GM12878 (cell line): ENCODE results near the gene CD86. TPM values are rescaled to one million over a fixed set of nuclear protein-coding genes. Genes with fewer than 3 reads are reported as not detected.

Source experiments
- ATAC-seq: fragments of 200-7000 bp; cut with Tn5 transposase; 3 replicates; pipeline ENCODE4 v1.9.1; 2020; ENCODE audit warnings: mild to moderate bottlenecking, moderate library complexity
- BruUV-seq: library from RNA; stranded (reverse); fragments of 400-500 nt; replicated peaks from 2 replicates; lab custom pipeline; 2021; lab: Mats Ljungman, UMichigan
- CTCF ChIA-PET: fragments of 300-600 bp; sonication (Branson Sonifier 250); formaldehyde crosslinking; extraction: SDS; loops from one replicate; lab custom pipeline; 2021; ENCODE audit warnings: inconsistent platforms; lab: Yijun Ruan, JAX
- POLR2A ChIA-PET: fragments of 350-600 bp; formaldehyde crosslinking; extraction: SDS; loops from one replicate; lab custom pipeline; 2021; ENCODE audit warnings: inconsistent platforms; lab: Charles Lee
- RAD21 ChIA-PET: fragments of 300-600 bp; sonication (Branson Sonifier 250); formaldehyde crosslinking; loops from one replicate; lab custom pipeline; 2023; ENCODE audit warnings: antibody characterized with exemption; ENCODE audit not compliant: unreplicated experiment; lab: Charles Lee
- SMC1A ChIA-PET: fragments of 300-600 bp; sonication (Branson Sonifier 250); formaldehyde crosslinking; loops from one replicate; lab custom pipeline; 2023; ENCODE audit not compliant: unreplicated experiment, uncharacterized antibody; lab: Charles Lee
- DNase-seq: peaks from one replicate; pipeline ENCODE4 v3.0.0-alpha.2; 2011; ENCODE audit warnings: low read depth, low spot score
- FAIRE-seq: peaks from 3 replicates; lab custom pipeline; 2011; peaks lifted over from hg19 to GRCh38; lab: Jason Lieb, UNC
- H2AFZ ChIP-seq: 2 replicates; pipeline ENCODE4 v1.6.0; 2011; ENCODE audit warnings: low read depth, low read length, control low read depth; ENCODE audit not compliant: control insufficient read depth
- H3K27ac ChIP-seq: 2 replicates; pipeline ENCODE4 v1.5.1; 2011; ENCODE audit warnings: control low read depth; ENCODE audit not compliant: control insufficient read depth, insufficient read depth
- H3K27me3 ChIP-seq, 2 experiments: replicated peaks in 1 of 2; 2 replicates each; pipeline versions ENCODE4 v1.6.0 to v1.6.1; 2011; ENCODE audit warnings: low read length in 1 of 2; ENCODE audit not compliant: control insufficient read depth in 2 of 2, insufficient read depth in 2 of 2
- H3K36me3 ChIP-seq, 2 experiments: 2 replicates each; pipeline ENCODE4 v1.5.1; 2011; ENCODE audit warnings: low read length in 1 of 2; ENCODE audit not compliant: control insufficient read depth in 2 of 2, insufficient read depth in 2 of 2
- H3K4me1 ChIP-seq: 2 replicates; pipeline ENCODE4 v1.6.1; 2011; ENCODE audit warnings: mild to moderate bottlenecking, low read length, moderate library complexity, mixed read lengths; ENCODE audit not compliant: control insufficient read depth, insufficient read depth
- H3K4me2 ChIP-seq: 2 replicates; pipeline ENCODE4 v1.6.0; 2011; ENCODE audit warnings: control low read depth; ENCODE audit not compliant: control insufficient read depth, insufficient read depth
- H3K4me3 ChIP-seq: fragments of 200-600 bp; sonication (generic); 2 replicates; pipeline ENCODE4 v1.5.1; 2016
- H3K79me2 ChIP-seq: 2 replicates; pipeline ENCODE4 v1.6.0; 2011; ENCODE audit warnings: low read length; ENCODE audit not compliant: control insufficient read depth, insufficient read depth
- H3K9ac ChIP-seq: 2 replicates; pipeline ENCODE4 v1.8.0; 2011; ENCODE audit warnings: low read length, control low read depth, mixed read lengths; ENCODE audit not compliant: control insufficient read depth, insufficient read depth
- H3K9me3 ChIP-seq: replicated peaks from 3 replicates; pipeline ENCODE4 v1.5.1; 2011; ENCODE audit warnings: mild to moderate bottlenecking, low read length; ENCODE audit not compliant: control insufficient read depth, insufficient read depth
- H4K20me1 ChIP-seq: 2 replicates; pipeline ENCODE4 v1.6.0; 2011; ENCODE audit not compliant: control insufficient read depth, insufficient read depth
- EP300 ChIP-seq, 2 experiments: fragments of 150-350 bp in 1 of 2; IDR thresholded peaks; 2 replicates each; pipeline ENCODE4 v1.6.1; 2011 to 2012; ENCODE audit warnings: low read depth in 2 of 2, low read length in 2 of 2, borderline replicate concordance in 1 of 2, improper control_type of control experiment in 1 of 2, inconsistent platforms in 1 of 2; ENCODE audit not compliant: control insufficient read depth in 1 of 2
- IRF4 ChIP-seq: IDR thresholded peaks from 2 replicates; pipeline ENCODE4 v1.6.1; 2011; ENCODE audit warnings: low read depth, low read length
- JUNB ChIP-seq: IDR thresholded peaks from 2 replicates; pipeline ENCODE4 v1.6.1; 2016; ENCODE audit warnings: antibody characterized with exemption, mild to moderate bottlenecking
- MEF2A ChIP-seq: IDR thresholded peaks from 2 replicates; pipeline ENCODE4 v1.6.1; 2011; ENCODE audit warnings: low read depth, mild to moderate bottlenecking, low read length, moderate library complexity; ENCODE audit not compliant: insufficient read depth
- MTA2 ChIP-seq: fragments of 450-650 bp; IDR thresholded peaks from 2 replicates; pipeline ENCODE4 v1.6.1; 2016; ENCODE audit warnings: low read depth, mild to moderate bottlenecking, moderate library complexity
- MYB ChIP-seq: fragments of 150-350 bp; IDR thresholded peaks from 2 replicates; pipeline ENCODE4 v1.6.1; 2014; ENCODE audit warnings: mild to moderate bottlenecking, low read depth, low read length, borderline replicate concordance
- NBN ChIP-seq: fragments of 450-650 bp; IDR thresholded peaks from 2 replicates; pipeline ENCODE4 v1.6.1; 2016
- NR2C1 ChIP-seq: fragments of 450-650 bp; IDR thresholded peaks from 2 replicates; pipeline ENCODE4 v1.6.1; 2017; ENCODE audit warnings: antibody characterized with exemption, mild to moderate bottlenecking, moderate library complexity
- RAD21 ChIP-seq: IDR thresholded peaks from 2 replicates; pipeline ENCODE4 v1.6.1; 2011; ENCODE audit warnings: mild to moderate bottlenecking, low read depth, low read length, moderate library complexity; ENCODE audit not compliant: insufficient read depth
- RELA ChIP-seq: fragments of 450-650 bp; IDR thresholded peaks from 2 replicates; pipeline ENCODE4 v1.8.0; 2014; ENCODE audit warnings: borderline replicate concordance; ENCODE audit not compliant: partially characterized antibody
- SIN3A ChIP-seq: IDR thresholded peaks from 2 replicates; pipeline ENCODE4 v1.6.1; 2012; ENCODE audit warnings: low read depth, low read length, improper control_type of control experiment
- SMAD5 ChIP-seq: IDR thresholded peaks from 2 replicates; pipeline ENCODE4 v1.6.1; 2016; ENCODE audit warnings: antibody characterized with exemption, low read depth
- SPI1 ChIP-seq: IDR thresholded peaks from 2 replicates; pipeline ENCODE4 v1.6.1; 2011; ENCODE audit warnings: low read depth, mild to moderate bottlenecking, low read length, moderate library complexity, borderline replicate concordance; ENCODE audit not compliant: insufficient read depth
- SUPT20H ChIP-seq: IDR thresholded peaks from 2 replicates; pipeline ENCODE4 v1.6.1; 2011; ENCODE audit warnings: low read depth, mild to moderate bottlenecking, low read length, moderate library complexity, borderline replicate concordance; ENCODE audit not compliant: control insufficient read depth
- WRNIP1 ChIP-seq: IDR thresholded peaks from 2 replicates; pipeline ENCODE4 v1.6.1; 2011; ENCODE audit warnings: low read depth, low read length, improper control_type of control experiment, borderline replicate concordance
- YBX1 ChIP-seq: fragments of 450-650 bp; IDR thresholded peaks from 2 replicates; pipeline ENCODE4 v1.6.1; 2016; ENCODE audit warnings: antibody characterized with exemption
- WGBS: methylation state at CpG from one replicate; pipeline ENCODE4 v1.1.6; 2016; ENCODE audit warnings: low lambda C conversion rate; ENCODE audit not compliant: insufficient replicate concordance, insufficient coverage; ENCODE audit errors: missing lambda C conversion rate; 5-methylcytosine and 5-hydroxymethylcytosine counted together
- in situ Hi-C: fragments of 300-500 bp; cut with MboI; formaldehyde crosslinking; loops from 9 replicates; pipeline ENCODE4 v1.14.3; 2018; ENCODE audit warnings: mixed read lengths
- intact Hi-C: fragments of 100-400 bp; cut with micrococcal nuclease; formaldehyde crosslinking; loops from one replicate; pipeline ENCODE4 v1.14.2; 2022; ENCODE audit not compliant: unreplicated experiment
- polyA plus RNA-seq, 11 experiments: library from polyadenylated mRNA; depleted of rRNA in 4 of 11; unstranded in 6 of 11; stranded (reverse) in 5 of 11; fragments of >200 nt; fragmentation: Nextera tagmentation in 4 of 11; fragmentation: Illumina TruSeq in 1 of 11; extraction: Ambion mirVana in 4 of 11; extraction: Trizol in 1 of 11; gene quantifications; 1 replicate in 1 of 11; 2 replicates in 10 of 11; pipeline versions ENCODE4 v1.2.1 to v1.2.3, GENCODE V29; 2011 to 2016; ENCODE audit warnings: inconsistent platforms in 2 of 11, missing spikeins in 2 of 11, low read depth in 1 of 11
- total RNA-seq, 4 experiments: library from RNA; depleted of rRNA in 3 of 4; stranded (reverse); fragments of >200 nt in 3 of 4; fragmentation: Illumina TruSeq in 1 of 4; extraction: Trizol in 1 of 4; gene quantifications; 2 replicates each; pipeline versions ENCODE4 v1.2.1 to v1.2.3, GENCODE V29; 2013 to 2021
- TF ChIP-seq, protein P1 (sequence below): IDR thresholded peaks from 2 replicates; pipeline ENCODE4 v1.6.1; 2012; ENCODE audit warnings: mild to moderate bottlenecking, low read depth, low read length
- TF ChIP-seq, protein P2 (sequence below): fragments of 450-650 bp; IDR thresholded peaks from 2 replicates; pipeline ENCODE4 v1.6.1; 2017; ENCODE audit warnings: low read depth, mild to moderate bottlenecking, moderate library complexity

The CD86 gene
- total and polyA plus RNA-seq, 10 of the 15 experiments (the other 5 are each of a cell fraction or from before 2014, with no cell fraction given), result 40.9 to 100 (median 55.5) TPM

DNA sequence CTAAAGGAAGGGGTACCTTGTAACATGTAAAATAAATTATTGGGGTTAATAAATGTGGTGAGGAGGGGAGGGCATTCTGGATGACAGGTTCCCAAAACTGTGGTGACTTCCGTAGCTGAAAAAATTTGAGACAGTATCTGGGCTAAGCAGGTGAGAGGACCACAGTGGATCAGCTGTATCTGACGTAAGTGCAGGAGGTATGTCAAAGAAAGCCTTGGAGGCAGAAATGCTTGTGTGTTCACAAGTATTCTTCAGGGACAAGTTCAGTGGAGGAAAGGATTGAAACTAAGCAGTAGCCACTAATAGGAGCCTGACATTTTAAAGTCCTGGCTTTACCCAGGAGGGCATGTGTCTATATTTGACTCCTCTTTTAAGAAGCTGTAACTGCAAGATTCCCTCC is 52.0 kb downstream of the CD86 start (continued):
- TF ChIP-seq EP300 (IDR thresholded peaks at IDR 0.05; ENCODE audit: borderline replicate concordance in 1 of 2, control insufficient read depth in 1 of 2, low read depth in 2 of 2, low read length in 2 of 2) (no peak), NR2C1 (no peak), SIN3A (no peak), MTA2 (no peak), NBN (no peak)
- TF ChIP-seq, protein P1, sequence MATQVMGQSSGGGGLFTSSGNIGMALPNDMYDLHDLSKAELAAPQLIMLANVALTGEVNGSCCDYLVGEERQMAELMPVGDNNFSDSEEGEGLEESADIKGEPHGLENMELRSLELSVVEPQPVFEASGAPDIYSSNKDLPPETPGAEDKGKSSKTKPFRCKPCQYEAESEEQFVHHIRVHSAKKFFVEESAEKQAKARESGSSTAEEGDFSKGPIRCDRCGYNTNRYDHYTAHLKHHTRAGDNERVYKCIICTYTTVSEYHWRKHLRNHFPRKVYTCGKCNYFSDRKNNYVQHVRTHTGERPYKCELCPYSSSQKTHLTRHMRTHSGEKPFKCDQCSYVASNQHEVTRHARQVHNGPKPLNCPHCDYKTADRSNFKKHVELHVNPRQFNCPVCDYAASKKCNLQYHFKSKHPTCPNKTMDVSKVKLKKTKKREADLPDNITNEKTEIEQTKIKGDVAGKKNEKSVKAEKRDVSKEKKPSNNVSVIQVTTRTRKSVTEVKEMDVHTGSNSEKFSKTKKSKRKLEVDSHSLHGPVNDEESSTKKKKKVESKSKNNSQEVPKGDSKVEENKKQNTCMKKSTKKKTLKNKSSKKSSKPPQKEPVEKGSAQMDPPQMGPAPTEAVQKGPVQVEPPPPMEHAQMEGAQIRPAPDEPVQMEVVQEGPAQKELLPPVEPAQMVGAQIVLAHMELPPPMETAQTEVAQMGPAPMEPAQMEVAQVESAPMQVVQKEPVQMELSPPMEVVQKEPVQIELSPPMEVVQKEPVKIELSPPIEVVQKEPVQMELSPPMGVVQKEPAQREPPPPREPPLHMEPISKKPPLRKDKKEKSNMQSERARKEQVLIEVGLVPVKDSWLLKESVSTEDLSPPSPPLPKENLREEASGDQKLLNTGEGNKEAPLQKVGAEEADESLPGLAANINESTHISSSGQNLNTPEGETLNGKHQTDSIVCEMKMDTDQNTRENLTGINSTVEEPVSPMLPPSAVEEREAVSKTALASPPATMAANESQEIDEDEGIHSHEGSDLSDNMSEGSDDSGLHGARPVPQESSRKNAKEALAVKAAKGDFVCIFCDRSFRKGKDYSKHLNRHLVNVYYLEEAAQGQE, result no peak

DNA sequence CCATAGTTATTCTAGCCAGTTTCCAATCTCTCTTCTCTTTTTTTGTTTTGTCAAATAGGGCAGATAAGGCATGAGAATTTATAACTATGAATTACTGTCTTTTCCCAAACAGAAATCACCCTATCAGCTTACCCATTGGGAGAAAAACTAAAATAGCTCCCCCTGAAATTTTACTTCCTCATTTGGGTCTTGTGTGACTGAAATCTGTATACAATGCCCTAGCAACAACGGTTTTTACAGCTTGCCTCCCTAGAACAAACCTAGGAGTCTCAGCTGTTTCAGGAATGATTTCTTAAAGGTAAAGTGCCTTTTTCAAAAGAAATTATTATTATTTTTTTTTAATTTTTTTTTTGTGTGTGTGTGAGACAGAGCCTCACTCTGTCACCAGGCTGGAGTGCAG is 56.8 kb downstream of the CD86 start:
- Histone ChIP-seq H3K9ac (no peak overlapping the region), H3K36me3 (peaks cover 9 to 20% of the 10 kb centered on the region in 2 experiments), H3K27me3 (no peaks in the 10 kb centered on the region), H3K4me2 (no peak overlapping the region), H3K79me2 (no peaks in the 10 kb centered on the region), H3K4me3 (0 out of 2 replicates have a peak overlapping the region, but pooled peaks have one; percentile 8), H3K27ac (peak overlapping the region; percentile 37; the same call in 1 of the 2 replicates), H3K9me3 (peaks cover 5% of the 10 kb centered on the region; the same call in 2 of the 3 replicates), H4K20me1 (no peaks in the 10 kb centered on the region), H2AFZ (no peak overlapping the region), H3K4me1 (peaks cover 8% of the 10 kb centered on the region; the same call in 1 of the 2 replicates)
- no TSS peak for BruUV-seq
- ChIA-PET CTCF (interaction anchor here (0.9 to 5.9 kb wide), 19 partner anchors 9 to 565 kb away, joined by 3 to 58 read pairs (median 4); partner anchors contain the start of gene POLQ), POLR2A (interaction anchor here (0.6 to 13.3 kb wide), 5 partner anchors 11 to 1171 kb away, joined by 3 to 178 read pairs (median 9); no protein-coding TSS in a partner anchor), SMC1A (interaction anchor here (0.6 to 20.3 kb wide), 21 partner anchors 9 to 253 kb away, joined by 3 to 590 read pairs (median 3); no protein-coding TSS in a partner anchor), RAD21 (interaction anchor here (0.7 to 3.0 kb wide), 26 partner anchors 10 to 645 kb away, joined by 3 to 38 read pairs (median 3); partner anchors contain the start of gene POLQ)
- FAIRE-seq (no peak), ATAC-seq (peak; percentile 76), DNase-seq (no peak)
- in situ Hi-C loops, result no loop called here
- 4% methylated on average over 1 of the region's 1 CpG for WGBS
- intact Hi-C loops, result no loop called here
- TF ChIP-seq JUNB (peak; percentile 22; the same call in 1 of the 2 replicates), EP300 (IDR thresholded peaks at IDR 0.05; ENCODE audit: borderline replicate concordance in 1 of 2, control insufficient read depth in 1 of 2, low read depth in 2 of 2, low read length in 2 of 2) (peak in 1 of 2 experiments; percentile 44; a peak in 1 of 4 replicates), RAD21 (no peak), RELA (no peak), NR2C1 (no peak), WRNIP1 (no peak), MEF2A (0 out of 2 replicates have a peak, but pooled peaks have one; percentile 44), SUPT20H (no peak), SMAD5 (no peak), IRF4 (no peak), YBX1 (no peak), MYB (no peak), SPI1 (no peak)
- TF ChIP-seq, protein P2, sequence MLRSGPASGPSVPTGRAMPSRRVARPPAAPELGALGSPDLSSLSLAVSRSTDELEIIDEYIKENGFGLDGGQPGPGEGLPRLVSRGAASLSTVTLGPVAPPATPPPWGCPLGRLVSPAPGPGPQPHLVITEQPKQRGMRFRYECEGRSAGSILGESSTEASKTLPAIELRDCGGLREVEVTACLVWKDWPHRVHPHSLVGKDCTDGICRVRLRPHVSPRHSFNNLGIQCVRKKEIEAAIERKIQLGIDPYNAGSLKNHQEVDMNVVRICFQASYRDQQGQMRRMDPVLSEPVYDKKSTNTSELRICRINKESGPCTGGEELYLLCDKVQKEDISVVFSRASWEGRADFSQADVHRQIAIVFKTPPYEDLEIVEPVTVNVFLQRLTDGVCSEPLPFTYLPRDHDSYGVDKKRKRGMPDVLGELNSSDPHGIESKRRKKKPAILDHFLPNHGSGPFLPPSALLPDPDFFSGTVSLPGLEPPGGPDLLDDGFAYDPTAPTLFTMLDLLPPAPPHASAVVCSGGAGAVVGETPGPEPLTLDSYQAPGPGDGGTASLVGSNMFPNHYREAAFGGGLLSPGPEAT, result peak; percentile 71
